SH-SY5Y (cell line): ENCODE measurements around the gene DHRS7.
A peak's percentile ranks its signal among the peaks of the same experiment; 100 is the strongest.

ENCODE experiments used
- GATA2 ChIP-seq: IDR thresholded peaks from 2 replicates; pipeline ENCODE4 v1.6.1; 2011; ENCODE audit warnings: mild to moderate bottlenecking, low read depth, low read length
- GATA3 ChIP-seq: IDR thresholded peaks from 2 replicates; pipeline ENCODE4 v1.6.1; 2011; ENCODE audit warnings: low read depth, mild to moderate bottlenecking, low read length, moderate library complexity

The DHRS7 gene

GRCh38 chr14:60164712-60165546, at the start of gene DHRS7:
Gene DHRS7, minus strand, starts transcription at chr14:60165398. Its CDS starts 89 bp downstream, at chr14:60165309.
- no peak for TF ChIP-seq GATA3
- TF ChIP-seq GATA2: 0 out of 2 replicates have a peak, but pooled peaks have one; percentile 6

GRCh38 chr14:60214415-60215126, 49.4 kb upstream of the DHRS7 start:
- no peak for TF ChIP-seq GATA2
- TF ChIP-seq GATA3: no peak

- no peak for TF ChIP-seq GATA2
- TF ChIP-seq GATA3: no peak
These were observed 48.8 kb upstream of the DHRS7 start for GRCh38 chr14:60214003-60214402.

- TF ChIP-seq GATA2 (no peak), GATA3 (no peak)
These were observed 47.5 kb upstream of the DHRS7 start for GRCh38 chr14:60212503-60213371.

- TF ChIP-seq GATA2: no peak
- TF ChIP-seq GATA3: no peak
These were observed 46.0 kb upstream of the DHRS7 start for GRCh38 chr14:60211153-60211552.

- TF ChIP-seq GATA2: no peak
These were observed 45.5 kb upstream of the DHRS7 start for GRCh38 chr14:60210703-60211102.

GRCh38 chr14:60206837-60207533, 41.8 kb upstream of the DHRS7 start:
- TF ChIP-seq GATA3 (no peak), GATA2 (no peak)

GRCh38 chr14:60206249-60206670, 41.1 kb upstream of the DHRS7 start:
- no peak for TF ChIP-seq GATA3
- TF ChIP-seq GATA2: no peak

GRCh38 chr14:60204843-60205774, 39.9 kb upstream of the DHRS7 start:
- TF ChIP-seq GATA3: no peak
- TF ChIP-seq GATA2: no peak

GRCh38 chr14:60204104-60204842, 39.1 kb upstream of the DHRS7 start:
- TF ChIP-seq GATA3 (no peak), GATA2 (0 out of 2 replicates have a peak, but pooled peaks have one; percentile 15)

GRCh38 chr14:60199321-60199720, 34.1 kb upstream of the DHRS7 start:
- no peak for TF ChIP-seq GATA3
- no peak for TF ChIP-seq GATA2

- TF ChIP-seq GATA3 (no peak), GATA2 (no peak)
These were observed 32.6 kb upstream of the DHRS7 start for GRCh38 chr14:60197629-60198303.
